ENCODE data around the gene LTBP1.

The LTBP1 gene

DNA sequence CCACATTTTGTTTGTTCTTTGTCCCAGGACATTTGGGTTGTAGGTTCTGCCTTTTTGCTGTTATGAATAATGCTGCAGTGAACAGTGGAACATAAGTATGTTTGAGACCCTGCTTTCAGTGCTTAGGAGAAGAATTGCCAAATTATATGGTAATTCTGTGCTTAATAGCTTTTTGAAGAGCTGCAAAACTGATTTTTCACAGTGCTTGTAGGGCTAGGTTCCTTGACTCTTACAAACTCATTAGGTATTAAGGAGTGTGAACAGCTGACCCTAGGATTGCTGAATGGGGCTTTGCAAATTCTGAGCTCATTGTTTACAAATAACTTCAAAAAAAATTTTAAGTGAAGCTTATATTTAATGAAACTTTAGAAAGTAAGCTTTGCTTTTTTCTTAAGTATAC is 154.2 kb downstream of the LTBP1 start:
- ChIA-PET POLR2A (no interaction called here), CTCF (interaction anchor here (0.7 kb wide), 1 partner anchor 14 kb away, joined by 3 read pairs; no protein-coding TSS in a partner anchor)

DNA sequence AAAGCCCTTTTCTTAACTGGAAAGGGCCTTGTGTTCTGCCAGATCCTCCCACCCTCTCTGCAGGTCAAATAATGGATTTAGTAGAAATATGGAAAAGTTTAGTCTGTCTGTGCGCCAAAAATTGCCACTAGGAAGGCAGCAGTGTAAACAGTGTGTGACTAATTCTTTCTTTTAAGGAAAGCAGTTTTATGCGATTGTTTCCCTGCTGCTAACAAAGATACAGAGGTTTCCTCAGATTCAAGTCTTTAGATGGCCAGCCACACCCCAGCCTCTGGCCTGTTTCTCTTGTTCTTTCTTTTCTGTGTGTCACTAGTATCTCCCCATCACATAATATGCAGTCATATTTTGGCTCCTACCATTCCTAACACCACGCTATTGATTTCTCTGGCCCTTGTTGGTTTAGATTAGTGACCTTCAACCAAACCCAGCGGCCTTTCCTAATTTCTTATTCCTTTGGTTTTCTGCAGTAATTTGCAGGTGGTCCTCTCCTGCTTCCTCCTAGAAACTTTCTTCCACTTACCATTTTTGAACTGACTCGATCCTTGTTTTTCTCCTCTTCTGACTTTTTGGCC is 157.4 kb downstream of the LTBP1 start:
- ChIA-PET CTCF (no interaction called here), POLR2A (no interaction called here)
- no peak for DNase-seq (ENCODE audit: low read depth, low spot score)
- TF ChIP-seq, protein P1, sequence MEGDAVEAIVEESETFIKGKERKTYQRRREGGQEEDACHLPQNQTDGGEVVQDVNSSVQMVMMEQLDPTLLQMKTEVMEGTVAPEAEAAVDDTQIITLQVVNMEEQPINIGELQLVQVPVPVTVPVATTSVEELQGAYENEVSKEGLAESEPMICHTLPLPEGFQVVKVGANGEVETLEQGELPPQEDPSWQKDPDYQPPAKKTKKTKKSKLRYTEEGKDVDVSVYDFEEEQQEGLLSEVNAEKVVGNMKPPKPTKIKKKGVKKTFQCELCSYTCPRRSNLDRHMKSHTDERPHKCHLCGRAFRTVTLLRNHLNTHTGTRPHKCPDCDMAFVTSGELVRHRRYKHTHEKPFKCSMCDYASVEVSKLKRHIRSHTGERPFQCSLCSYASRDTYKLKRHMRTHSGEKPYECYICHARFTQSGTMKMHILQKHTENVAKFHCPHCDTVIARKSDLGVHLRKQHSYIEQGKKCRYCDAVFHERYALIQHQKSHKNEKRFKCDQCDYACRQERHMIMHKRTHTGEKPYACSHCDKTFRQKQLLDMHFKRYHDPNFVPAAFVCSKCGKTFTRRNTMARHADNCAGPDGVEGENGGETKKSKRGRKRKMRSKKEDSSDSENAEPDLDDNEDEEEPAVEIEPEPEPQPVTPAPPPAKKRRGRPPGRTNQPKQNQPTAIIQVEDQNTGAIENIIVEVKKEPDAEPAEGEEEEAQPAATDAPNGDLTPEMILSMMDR (IDR thresholded peaks at IDR 0.05; ENCODE audit: insufficient read depth, low read length, missing control alignments), result no peak
- no peak overlapping the region for H3K4me3 ChIP-seq (ENCODE audit: low read depth, low read length)

More for the DNA sequence above, 154.2 kb downstream of the LTBP1 start:
- no peak overlapping the region for H3K4me3 ChIP-seq (ENCODE audit: low read depth, low read length)
- TF ChIP-seq, protein P1 (IDR thresholded peaks at IDR 0.05; ENCODE audit: insufficient read depth, low read length, missing control alignments), result no peak
- no peak for DNase-seq (ENCODE audit: low read depth, low spot score)

DNA sequence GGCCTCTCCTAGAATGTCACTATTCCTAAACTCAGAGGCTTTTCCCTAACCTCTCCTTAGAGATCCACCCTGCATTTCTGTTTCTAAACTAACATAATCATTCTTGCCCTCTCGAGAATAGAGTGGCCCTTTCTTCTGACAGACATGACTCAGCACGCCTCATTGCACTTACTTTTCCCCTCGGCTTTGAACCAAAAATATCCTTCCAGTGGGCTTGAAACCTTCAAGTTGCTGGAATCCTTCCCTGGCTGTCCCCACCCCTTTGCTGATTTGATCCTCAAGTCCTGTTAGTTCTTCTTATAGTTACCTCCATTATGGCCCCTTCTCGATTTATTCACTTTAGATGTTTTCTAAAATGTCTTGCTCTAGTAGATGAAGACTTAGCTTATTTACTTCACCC is 158.0 kb downstream of the LTBP1 start:
- DNase-seq (ENCODE audit: low read depth, low spot score), result no peak
- ChIA-PET CTCF (no interaction called here), POLR2A (no interaction called here)
- no peak overlapping the region for H3K4me3 ChIP-seq (ENCODE audit: low read depth, low read length)
- TF ChIP-seq, protein P1 (IDR thresholded peaks at IDR 0.05; ENCODE audit: insufficient read depth, low read length, missing control alignments), result no peak

DNA sequence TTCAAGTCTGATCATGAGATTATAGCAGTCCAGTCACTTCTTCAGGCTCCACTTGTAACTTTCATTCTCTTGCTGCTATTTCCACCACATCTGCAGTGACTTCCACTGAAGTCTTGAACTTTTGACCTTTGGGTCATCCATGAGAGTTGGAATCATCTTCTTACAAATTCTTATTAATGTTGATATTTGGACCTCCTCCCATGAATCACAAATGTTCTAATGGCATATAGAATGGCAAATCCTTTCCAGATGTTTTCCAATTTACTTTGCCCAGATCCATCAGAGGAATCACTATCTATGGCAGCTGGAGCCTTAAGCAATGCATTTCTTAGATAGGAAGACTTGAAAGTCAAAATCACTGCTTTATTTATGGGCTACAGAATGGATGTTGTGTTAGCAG is 159.4 kb downstream of the LTBP1 start:
- H3K4me3 ChIP-seq (ENCODE audit: low read depth, low read length), result no peak overlapping the region
- TF ChIP-seq, protein P1 (IDR thresholded peaks at IDR 0.05; ENCODE audit: insufficient read depth, low read length, missing control alignments), result no peak
- ChIA-PET CTCF (no interaction called here), POLR2A (no interaction called here)
- DNase-seq (ENCODE audit: low read depth, low spot score), result no peak

DNA sequence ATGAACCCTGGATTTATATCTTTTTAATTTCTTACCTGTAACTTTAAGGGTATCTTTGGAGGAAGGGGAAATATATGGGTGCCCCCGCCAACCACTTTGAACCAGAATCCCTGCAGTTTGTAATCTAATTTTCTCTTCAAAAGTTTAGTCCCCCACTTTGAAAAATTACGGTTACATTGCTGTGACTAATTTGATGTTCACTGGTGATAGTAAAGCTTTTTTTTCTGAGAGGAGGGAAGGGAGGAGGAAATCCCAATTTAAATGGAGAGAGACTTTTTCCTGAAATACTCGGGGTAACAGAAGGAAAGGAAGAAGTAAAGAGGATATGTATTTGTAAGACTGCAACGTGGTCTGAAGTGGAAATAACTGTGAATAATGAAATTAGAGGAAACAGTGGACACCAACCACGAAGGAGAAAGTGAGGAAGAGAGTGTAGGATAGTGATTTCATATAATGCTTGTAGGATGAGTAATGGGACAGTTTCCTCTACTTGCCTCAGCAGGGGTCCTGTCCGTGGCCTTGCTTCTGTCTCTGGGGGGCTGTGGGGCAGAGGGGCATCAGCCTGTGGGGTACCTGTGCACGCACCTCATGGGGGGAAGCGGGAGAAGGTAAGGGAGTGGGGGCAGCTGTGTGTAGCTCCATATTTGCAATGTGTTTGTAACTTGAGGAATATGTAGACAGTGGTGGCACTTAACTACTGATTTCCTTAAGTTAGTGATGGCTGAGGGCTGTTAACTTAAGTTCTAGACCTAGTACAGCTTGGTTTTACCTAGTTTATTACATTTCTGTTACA is 161.1 kb downstream of the LTBP1 start:
- TF ChIP-seq, protein P1 (IDR thresholded peaks at IDR 0.05; ENCODE audit: insufficient read depth, low read length, missing control alignments), result no peak
- no peak overlapping the region for H3K4me3 ChIP-seq (ENCODE audit: low read depth, low read length)
- no peak for DNase-seq (ENCODE audit: low read depth, low spot score)
- ChIA-PET CTCF (no interaction called here), POLR2A (interaction anchor here (1.2 kb wide), 1 partner anchor 22 kb away, joined by 3 read pairs; no protein-coding TSS in a partner anchor)
